HepG2 (cell line): Measurements from ENCODE around the gene EEA1. TPM values are rescaled to one million over a fixed set of nuclear protein-coding genes. Genes with fewer than 3 reads are reported as not detected.
A peak's percentile ranks its signal among the peaks of the same experiment; 100 is the strongest.

Source experiments
- FOSL2 ChIP-seq: sonication (generic); formaldehyde crosslinking; IDR thresholded peaks from 2 replicates; pipeline ENCODE4 v1.4.0; 2020; ENCODE audit warnings: missing genetic modification reagents
- HOXD1 ChIP-seq: sonication (generic); formaldehyde crosslinking; IDR thresholded peaks from 2 replicates; pipeline ENCODE4 v1.5.0; 2020; ENCODE audit warnings: missing genetic modification reagents
- MTF1 ChIP-seq: sonication (generic); formaldehyde crosslinking; IDR thresholded peaks from 2 replicates; pipeline ENCODE4 v1.5.0; 2020; ENCODE audit warnings: missing genetic modification reagents
- NFE2L2 ChIP-seq: fragments of 150-350 bp; IDR thresholded peaks from 2 replicates; pipeline ENCODE4 v1.6.1; 2014; ENCODE audit warnings: low read length
- TMF1 ChIP-seq: sonication (generic); formaldehyde crosslinking; IDR thresholded peaks from 2 replicates; pipeline ENCODE4 v1.8.1; 2022; ENCODE audit warnings: low read depth, missing genetic modification reagents
- polyA plus RNA-seq, 8 experiments: library from polyadenylated mRNA; depleted of rRNA in 3 of 8; stranded (reverse) in 7 of 8; unstranded in 1 of 8; fragments of >200 nt; fragmentation: Illumina TruSeq in 4 of 8; extraction: Trizol in 4 of 8; gene quantifications; 2 replicates each; pipeline versions ENCODE4 v1.2.1 to v1.2.3, GENCODE V29; 2011 to 2016; ENCODE audit warnings: low read depth in 4 of 8, missing spikeins in 1 of 8, mixed read lengths in 1 of 8; ENCODE audit not compliant: insufficient read depth in 1 of 8
- total RNA-seq, 5 experiments: library from RNA; depleted of rRNA; stranded (reverse); fragments of >200 nt; fragmentation: Illumina TruSeq; extraction: Trizol; gene quantifications; 2 replicates each; pipeline ENCODE4 v1.2.3, GENCODE V29; 2016; ENCODE audit warnings: low read depth in 1 of 5
- TF ChIP-seq, protein P1 (sequence below): fragments of 450-650 bp; IDR thresholded peaks from 2 replicates; pipeline ENCODE4 v1.6.1; 2017; ENCODE audit warnings: mild to moderate bottlenecking
- TF ChIP-seq, protein P2 (sequence below): sonication (generic); formaldehyde crosslinking; IDR thresholded peaks from 2 replicates; pipeline ENCODE4 v1.5.1; 2020; ENCODE audit warnings: mild to moderate bottlenecking, missing genetic modification reagents, moderate library complexity
- TF ChIP-seq, protein P3 (sequence below): sonication (generic); formaldehyde crosslinking; IDR thresholded peaks from 2 replicates; pipeline ENCODE4 v1.5.0; 2020; ENCODE audit warnings: mild to moderate bottlenecking, missing genetic modification reagents, borderline replicate concordance
- TF ChIP-seq, protein P4 (sequence below): sonication (generic); formaldehyde crosslinking; IDR thresholded peaks from 2 replicates; pipeline ENCODE4 v1.8.0; 2022; ENCODE audit warnings: mild to moderate bottlenecking, missing genetic modification reagents; ENCODE audit not compliant: insufficient replicate concordance
- TF ChIP-seq, protein P5 (sequence below): sonication (generic); formaldehyde crosslinking; IDR thresholded peaks from 2 replicates; pipeline ENCODE4 v1.4.0; 2020; ENCODE audit warnings: missing genetic modification reagents

Gene EEA1
- total and polyA plus RNA-seq, 2 of the 13 experiments (the other 11 are each of a cell fraction or from before 2014, with no cell fraction given): 5.0 to 19.3 TPM

DNA sequence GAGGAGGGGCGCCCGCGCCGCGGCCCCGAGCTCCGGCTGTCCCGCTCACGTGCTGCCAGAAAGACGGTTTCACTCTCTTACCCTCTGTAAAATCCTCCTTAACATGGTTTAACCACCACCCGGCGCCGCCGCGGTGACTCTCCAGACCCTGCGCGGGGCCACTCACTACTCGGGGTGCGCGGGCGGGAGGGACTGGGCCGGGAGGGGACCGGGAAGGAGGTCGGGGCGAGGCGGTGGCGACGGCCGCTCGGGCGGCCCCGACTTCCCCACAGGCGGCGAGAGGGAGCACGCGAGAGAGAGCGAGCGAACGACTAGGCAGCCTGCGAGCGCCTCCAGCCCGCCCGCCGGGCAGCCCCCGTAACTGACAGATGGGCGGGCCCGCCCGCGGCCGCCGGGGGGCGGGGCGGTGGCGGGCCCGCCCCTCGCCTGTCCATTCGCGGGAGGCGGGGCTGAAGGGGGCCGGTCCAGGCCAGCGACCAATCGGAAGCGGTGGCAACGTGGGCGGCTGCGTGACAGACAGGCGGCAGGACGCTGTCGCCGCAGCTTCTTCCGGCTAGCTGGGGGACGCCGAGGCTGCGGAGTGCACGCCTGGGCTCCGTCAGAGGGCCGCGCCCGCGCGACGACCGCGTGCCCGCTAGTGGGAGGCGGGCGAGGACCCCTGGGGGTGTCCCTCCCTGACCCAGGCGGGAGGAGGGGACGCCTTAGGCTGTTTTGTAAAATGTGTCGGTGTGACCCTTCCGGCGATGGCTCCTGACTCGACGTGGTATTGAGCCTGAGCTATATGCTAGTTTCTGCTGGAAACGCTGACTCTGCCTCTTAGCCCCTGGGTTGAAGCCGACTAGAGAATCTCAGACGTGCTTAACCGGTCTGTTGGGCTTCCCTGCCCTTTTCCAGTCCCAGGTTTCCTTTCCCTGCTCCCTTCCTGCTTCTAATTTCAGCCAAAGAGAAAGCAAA, at the start of gene EEA1 (continued):
- TF ChIP-seq, protein P1, sequence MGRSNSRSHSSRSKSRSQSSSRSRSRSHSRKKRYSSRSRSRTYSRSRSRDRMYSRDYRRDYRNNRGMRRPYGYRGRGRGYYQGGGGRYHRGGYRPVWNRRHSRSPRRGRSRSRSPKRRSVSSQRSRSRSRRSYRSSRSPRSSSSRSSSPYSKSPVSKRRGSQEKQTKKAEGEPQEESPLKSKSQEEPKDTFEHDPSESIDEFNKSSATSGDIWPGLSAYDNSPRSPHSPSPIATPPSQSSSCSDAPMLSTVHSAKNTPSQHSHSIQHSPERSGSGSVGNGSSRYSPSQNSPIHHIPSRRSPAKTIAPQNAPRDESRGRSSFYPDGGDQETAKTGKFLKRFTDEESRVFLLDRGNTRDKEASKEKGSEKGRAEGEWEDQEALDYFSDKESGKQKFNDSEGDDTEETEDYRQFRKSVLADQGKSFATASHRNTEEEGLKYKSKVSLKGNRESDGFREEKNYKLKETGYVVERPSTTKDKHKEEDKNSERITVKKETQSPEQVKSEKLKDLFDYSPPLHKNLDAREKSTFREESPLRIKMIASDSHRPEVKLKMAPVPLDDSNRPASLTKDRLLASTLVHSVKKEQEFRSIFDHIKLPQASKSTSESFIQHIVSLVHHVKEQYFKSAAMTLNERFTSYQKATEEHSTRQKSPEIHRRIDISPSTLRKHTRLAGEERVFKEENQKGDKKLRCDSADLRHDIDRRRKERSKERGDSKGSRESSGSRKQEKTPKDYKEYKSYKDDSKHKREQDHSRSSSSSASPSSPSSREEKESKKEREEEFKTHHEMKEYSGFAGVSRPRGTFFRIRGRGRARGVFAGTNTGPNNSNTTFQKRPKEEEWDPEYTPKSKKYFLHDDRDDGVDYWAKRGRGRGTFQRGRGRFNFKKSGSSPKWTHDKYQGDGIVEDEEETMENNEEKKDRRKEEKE: no peak
- TF ChIP-seq FOSL2: peak; percentile 37; the same call in 1 of the 2 replicates
- TF ChIP-seq NFE2L2: no peak
- TF ChIP-seq, protein P2, sequence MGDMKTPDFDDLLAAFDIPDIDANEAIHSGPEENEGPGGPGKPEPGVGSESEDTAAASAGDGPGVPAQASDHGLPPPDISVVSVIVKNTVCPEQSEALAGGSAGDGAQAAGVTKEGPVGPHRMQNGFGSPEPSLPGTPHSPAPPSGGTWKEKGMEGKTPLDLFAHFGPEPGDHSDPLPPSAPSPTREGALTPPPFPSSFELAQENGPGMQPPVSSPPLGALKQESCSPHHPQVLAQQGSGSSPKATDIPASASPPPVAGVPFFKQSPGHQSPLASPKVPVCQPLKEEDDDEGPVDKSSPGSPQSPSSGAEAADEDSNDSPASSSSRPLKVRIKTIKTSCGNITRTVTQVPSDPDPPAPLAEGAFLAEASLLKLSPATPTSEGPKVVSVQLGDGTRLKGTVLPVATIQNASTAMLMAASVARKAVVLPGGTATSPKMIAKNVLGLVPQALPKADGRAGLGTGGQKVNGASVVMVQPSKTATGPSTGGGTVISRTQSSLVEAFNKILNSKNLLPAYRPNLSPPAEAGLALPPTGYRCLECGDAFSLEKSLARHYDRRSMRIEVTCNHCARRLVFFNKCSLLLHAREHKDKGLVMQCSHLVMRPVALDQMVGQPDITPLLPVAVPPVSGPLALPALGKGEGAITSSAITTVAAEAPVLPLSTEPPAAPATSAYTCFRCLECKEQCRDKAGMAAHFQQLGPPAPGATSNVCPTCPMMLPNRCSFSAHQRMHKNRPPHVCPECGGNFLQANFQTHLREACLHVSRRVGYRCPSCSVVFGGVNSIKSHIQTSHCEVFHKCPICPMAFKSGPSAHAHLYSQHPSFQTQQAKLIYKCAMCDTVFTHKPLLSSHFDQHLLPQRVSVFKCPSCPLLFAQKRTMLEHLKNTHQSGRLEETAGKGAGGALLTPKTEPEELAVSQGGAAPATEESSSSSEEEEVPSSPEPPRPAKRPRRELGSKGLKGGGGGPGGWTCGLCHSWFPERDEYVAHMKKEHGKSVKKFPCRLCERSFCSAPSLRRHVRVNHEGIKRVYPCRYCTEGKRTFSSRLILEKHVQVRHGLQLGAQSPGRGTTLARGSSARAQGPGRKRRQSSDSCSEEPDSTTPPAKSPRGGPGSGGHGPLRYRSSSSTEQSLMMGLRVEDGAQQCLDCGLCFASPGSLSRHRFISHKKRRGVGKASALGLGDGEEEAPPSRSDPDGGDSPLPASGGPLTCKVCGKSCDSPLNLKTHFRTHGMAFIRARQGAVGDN (CRISPR knock-in tag): peak; percentile 99
- TF ChIP-seq HOXD1 (CRISPR knock-in tag): peak; percentile 70
- TF ChIP-seq, protein P3, sequence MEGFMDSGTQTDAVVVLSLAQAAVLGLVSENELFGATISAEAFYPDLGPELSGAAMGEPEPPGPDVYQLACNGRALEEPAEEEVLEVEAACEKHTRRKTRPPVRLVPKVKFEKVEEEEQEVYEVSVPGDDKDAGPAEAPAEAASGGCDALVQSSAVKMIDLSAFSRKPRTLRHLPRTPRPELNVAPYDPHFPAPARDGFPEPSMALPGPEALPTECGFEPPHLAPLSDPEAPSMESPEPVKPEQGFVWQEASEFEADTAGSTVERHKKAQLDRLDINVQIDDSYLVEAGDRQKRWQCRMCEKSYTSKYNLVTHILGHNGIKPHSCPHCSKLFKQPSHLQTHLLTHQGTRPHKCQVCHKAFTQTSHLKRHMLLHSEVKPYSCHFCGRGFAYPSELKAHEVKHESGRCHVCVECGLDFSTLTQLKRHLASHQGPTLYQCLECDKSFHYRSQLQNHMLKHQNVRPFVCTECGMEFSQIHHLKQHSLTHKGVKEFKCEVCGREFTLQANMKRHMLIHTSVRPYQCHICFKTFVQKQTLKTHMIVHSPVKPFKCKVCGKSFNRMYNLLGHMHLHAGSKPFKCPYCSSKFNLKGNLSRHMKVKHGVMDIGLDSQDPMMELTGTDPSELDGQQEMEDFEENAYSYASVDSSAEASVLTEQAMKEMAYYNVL (CRISPR knock-in tag): peak; percentile 71; the same call in 1 of the 2 replicates
- TF ChIP-seq MTF1 (CRISPR knock-in tag): 0 out of 2 replicates have a peak, but pooled peaks have one; percentile 38
- TF ChIP-seq, protein P4, sequence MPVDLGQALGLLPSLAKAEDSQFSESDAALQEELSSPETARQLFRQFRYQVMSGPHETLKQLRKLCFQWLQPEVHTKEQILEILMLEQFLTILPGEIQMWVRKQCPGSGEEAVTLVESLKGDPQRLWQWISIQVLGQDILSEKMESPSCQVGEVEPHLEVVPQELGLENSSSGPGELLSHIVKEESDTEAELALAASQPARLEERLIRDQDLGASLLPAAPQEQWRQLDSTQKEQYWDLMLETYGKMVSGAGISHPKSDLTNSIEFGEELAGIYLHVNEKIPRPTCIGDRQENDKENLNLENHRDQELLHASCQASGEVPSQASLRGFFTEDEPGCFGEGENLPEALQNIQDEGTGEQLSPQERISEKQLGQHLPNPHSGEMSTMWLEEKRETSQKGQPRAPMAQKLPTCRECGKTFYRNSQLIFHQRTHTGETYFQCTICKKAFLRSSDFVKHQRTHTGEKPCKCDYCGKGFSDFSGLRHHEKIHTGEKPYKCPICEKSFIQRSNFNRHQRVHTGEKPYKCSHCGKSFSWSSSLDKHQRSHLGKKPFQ (CRISPR knock-in tag): peak; percentile 70
- peak; percentile 76; the same call in 1 of the 2 replicates for TF ChIP-seq TMF1 (CRISPR knock-in tag)
- TF ChIP-seq, protein P5, sequence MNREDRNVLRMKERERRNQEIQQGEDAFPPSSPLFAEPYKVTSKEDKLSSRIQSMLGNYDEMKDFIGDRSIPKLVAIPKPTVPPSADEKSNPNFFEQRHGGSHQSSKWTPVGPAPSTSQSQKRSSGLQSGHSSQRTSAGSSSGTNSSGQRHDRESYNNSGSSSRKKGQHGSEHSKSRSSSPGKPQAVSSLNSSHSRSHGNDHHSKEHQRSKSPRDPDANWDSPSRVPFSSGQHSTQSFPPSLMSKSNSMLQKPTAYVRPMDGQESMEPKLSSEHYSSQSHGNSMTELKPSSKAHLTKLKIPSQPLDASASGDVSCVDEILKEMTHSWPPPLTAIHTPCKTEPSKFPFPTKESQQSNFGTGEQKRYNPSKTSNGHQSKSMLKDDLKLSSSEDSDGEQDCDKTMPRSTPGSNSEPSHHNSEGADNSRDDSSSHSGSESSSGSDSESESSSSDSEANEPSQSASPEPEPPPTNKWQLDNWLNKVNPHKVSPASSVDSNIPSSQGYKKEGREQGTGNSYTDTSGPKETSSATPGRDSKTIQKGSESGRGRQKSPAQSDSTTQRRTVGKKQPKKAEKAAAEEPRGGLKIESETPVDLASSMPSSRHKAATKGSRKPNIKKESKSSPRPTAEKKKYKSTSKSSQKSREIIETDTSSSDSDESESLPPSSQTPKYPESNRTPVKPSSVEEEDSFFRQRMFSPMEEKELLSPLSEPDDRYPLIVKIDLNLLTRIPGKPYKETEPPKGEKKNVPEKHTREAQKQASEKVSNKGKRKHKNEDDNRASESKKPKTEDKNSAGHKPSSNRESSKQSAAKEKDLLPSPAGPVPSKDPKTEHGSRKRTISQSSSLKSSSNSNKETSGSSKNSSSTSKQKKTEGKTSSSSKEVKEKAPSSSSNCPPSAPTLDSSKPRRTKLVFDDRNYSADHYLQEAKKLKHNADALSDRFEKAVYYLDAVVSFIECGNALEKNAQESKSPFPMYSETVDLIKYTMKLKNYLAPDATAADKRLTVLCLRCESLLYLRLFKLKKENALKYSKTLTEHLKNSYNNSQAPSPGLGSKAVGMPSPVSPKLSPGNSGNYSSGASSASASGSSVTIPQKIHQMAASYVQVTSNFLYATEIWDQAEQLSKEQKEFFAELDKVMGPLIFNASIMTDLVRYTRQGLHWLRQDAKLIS (CRISPR knock-in tag): no peak
